Amygdala (tissue), 56 donors: ENCODE measurements around the gene TMEM181.
"Not testable (repeated sequence)": the region's sequence is repeated elsewhere in the genome, so short reads cannot be mapped to it uniquely, and the experiment has no call there.

Experiments used
- DNase-seq, 56 donors: peaks; one replicate each; lab custom pipeline; 2025; lab: John Stamatoyannopoulos, UW

Gene TMEM181

DNA sequence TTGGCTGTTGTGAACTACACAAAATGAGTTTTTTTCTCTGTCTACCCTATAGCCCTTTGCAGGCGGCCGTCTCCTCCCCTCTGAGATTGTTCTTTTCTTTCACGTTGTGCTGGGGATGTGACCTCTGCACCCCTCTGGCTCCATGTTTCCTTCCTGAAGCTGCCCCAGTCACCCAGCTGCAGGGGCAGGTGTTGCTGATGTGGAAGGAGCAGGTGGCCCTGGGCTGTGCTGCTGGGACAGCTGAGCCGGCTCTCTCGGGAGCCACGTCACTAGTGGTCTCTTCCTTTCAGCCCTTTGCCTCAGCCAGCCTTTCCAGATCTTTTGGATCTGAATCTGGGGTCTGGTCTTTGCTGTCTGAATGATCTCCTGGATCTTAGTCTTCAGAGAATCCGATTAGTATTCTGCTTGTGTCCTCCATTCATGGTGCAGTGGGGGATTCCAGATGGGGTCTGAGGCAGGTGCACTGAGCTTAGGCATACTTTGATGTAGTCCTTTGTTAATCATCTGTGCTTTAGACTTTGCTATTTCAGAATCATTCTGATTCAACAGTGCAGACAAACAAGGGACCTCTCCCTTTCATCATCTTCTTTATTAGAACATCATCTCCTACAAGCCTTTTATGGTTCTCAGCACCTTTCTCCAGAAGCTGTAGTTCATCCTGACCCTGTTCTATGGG lies 31.4 kb downstream of the TMEM181 start:
- DNase-seq: no peak

DNA sequence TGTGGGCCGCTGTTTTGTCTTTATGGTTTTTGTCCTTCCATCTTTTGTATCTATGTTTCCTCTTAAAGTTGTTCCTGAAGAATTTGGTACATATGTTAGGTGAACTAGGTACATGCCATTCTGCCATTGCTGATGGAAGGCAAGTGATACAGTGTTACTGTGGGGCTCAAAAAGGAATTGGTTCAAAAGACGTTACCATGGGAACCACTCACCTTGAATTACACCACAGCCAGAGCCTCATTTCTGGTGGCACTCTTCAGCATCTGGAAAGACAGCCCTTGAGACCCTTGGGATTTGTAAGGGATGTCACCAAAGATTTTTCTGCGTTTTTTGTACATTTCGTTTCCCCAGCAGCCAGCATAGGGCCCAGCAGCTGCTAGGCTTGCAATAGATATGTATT lies 31.9 kb downstream of the TMEM181 start:
- DNase-seq: no peak

DNA sequence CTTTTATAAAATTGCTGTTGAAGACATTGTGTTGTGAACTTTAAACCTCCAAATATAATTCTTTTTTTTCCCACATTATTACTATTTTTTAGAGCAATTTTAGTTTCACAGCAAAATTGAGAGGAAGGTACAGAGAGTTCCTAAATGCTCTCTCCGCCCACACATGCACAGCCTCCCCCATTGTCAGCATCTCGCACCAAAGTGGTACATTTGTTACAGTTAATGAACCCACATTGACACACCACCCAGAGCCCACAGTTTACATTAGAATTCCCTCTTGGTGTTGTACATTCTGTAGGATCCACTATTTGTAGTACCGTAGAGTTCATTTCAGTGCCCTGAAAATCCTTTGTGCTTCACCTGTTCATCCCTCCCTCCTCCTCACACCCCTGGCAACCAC lies 33.8 kb downstream of the TMEM181 start:
- peak in 2 of 56 donors; percentile 7 to 9 for DNase-seq

DNA sequence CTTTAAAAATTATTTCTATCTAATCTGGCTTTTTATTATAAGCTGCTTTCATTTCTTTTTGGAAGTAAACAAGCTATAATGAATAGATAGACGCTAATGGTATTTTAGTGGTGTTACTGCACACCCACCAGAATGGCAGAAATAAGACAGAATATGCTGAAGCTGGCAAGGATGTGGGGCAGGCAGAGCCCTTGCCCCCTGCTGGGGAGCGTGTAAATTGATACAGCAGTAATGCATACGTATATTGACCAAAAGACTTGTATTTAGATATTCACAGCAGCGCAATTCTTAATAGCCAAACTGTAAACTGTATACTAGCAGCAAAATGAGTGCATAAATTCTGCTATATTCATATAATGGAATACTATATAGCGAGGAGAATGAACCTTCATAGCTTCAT lies 35.3 kb downstream of the TMEM181 start:
- DNase-seq: no peak

DNA sequence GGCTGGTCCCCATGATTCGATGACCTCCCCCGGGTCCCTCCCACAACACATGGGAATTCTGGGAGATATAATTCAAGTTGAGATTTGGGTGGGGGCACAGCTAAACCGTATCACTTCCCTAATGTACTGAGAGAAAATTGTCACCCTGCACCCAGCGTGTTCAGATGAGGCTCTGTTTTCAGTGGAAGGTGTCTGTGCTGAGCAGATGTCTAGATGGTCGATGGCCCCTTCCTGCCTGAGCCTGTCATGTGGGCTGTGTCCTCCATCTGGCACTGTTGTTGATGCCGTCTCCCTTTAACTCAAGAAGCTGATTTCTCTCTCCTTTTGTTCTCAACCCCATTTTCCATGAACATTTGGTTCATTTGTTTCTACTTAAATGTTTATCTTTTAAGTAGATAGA lies 37.0 kb downstream of the TMEM181 start:
- peak in 8 of 56 donors; percentile 12 to 49 (median 26) for DNase-seq

DNA sequence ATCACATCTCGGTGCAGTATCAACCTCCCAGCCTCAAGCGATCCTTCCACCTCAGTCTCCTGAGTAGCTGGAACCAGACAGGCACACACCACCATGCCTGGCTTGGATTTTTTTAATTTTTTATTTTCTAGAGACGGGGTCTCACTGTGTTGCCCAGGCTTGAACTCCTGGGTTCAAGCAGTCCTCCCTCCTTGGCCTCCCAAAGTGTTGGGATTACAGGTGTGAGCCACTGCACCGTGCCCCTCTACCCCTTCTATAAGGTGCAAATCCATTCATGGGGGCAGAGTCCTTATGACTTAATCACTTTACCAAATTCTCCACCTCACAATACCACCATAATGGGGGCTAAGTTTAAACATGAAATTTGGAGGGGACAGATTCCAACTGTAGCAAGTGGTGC lies 37.7 kb downstream of the TMEM181 start:
- no peak for DNase-seq

DNA sequence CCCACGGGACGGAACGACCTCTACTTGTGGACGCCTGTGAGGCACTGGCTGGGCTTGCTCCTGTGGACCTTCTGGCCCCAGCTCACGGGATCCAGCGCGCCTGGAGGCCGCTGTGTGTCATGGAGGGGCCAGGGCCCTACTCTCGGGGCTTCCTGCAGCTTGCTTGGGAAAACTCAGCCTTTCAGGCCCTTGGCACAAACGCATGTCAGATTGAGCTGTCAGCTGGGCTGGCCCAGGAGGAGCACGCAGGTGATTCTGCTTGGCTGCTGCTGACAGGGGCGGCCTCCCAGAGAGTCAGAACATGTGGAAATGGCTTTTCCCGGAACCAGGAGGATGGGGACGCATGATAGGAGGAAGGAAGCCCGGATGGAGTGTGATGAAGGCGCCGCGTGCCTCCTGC lies 39.7 kb downstream of the TMEM181 start:
- no peak for DNase-seq

DNA sequence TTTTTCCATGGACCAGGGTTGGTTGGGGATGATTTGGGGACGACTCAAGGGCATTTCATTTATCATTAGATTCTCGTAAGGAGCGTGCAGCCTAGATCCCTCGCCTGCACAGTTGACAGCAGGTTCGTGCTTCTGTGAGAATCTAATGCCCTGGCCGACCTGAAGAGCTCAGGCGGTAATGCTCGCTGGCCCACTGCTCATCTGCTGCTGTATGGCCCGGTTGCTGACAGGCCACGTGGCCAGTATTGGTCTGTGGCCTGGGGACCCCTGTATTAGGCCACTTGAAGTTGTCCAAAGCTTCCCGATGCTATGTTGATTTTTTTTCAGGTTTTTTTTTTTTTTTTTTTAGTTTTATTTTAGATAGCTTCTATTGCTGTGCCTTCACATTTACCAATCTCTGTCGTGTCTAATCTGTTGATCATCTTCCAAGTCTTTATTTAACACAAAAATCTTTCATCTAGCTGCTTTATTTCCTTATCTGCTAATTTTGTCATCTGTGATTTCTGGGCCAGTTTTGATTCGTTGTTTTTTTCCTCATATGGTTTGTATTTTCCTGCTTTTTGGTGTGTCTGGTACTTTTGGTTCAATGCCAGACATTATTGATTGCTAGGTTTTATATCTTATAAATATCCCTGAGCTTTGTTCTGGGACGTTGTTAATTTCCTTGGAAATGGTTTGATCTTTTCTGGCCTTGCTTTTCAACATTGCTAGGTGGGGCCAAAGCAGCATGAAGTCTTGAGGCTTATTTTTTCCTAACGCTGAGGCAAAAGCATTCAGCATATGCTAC lies 43.6 kb downstream of the TMEM181 start:
- DNase-seq: no peak

DNA sequence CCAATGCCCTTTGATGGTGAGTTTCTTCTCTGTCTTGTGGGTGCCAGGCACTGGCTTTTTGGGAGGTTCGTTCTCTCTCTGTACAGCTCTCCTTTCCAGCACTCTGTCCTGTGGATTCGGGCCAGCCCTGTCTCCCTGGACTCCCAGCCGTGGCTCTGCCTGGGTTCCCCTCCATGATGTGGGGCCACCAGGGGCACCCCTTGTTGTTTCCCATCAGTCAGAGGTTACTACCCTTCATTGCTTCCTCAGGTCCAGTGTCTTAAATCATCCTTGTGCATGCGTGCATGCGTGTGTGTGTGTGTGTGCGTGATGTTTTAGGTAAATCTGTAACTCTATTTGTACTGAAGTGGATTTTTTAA lies 44.1 kb downstream of the TMEM181 start:
- DNase-seq: no peak

DNA sequence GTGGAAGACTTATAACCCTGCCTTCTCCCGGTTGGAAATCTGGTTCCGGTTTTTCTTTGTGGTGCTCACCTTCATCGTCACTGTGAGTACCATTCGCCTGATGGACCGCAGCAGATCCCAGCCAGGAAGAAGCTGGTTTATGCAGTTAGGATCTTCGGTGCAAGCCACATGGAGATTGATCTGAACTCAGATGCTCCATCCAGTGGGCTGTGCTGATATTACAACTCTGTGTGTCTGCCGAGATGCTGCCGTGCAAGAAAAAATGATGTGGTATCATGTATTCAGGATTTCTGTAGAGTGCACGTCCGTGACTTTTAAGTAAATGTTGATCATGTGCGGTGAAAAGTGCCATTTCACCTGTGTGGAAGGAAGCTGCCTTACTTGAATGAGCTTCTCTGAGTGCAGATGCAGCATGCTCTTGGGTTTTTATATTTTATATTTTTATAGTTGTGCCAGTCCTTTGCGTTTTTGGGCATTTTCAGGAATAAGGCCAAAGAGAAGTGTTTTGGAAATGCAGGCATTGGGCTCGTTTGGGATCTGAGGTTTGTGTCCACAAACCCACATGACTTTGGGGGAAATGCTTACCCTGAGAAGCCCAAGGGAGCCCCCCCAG lies 45.5 kb downstream of the TMEM181 start:
- peak in 41 of 56 donors; percentile 5 to 82 (median 35) for DNase-seq

DNA sequence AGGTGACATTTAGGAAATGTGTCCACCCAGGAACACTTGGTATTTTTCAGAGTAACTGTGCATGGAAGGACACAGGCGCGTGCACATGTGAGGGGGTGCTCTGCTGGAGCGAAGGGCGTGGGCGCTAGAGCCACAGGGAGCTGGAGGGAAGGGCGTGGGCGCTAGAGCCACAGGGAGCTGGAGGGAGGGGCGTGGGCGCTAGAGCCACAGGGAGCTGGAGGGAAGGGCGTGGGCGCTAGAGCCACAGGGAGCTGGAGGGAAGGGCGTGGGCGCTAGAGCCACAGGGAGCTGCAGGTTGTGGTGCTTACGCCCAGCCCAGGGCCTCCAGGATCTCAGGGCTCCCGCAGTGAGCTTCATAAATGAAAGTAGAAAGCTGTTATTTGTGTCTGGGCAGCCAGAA lies 46.1 kb downstream of the TMEM181 start:
- not testable (repeated sequence) for DNase-seq

DNA sequence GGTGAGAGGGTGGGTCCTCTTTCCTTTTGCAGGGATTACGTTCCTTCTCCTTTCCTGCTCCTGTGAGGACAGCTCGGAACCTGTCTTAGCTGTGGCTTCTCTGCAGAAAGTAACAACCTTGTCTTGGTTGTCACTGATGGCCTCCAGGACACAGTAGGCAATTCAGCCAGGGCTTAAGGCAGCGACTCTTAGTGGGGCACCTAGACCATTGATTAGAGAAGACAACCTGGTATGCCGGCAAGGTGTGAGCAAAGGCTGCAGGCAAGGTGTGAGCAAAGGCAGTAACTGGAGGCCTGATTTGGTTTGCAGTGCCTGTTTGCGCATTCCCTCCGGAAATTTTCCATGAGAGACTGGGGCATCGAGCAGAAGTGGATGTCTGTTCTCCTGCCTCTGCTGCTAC lies 47.0 kb downstream of the TMEM181 start:
- DNase-seq: no peak

DNA sequence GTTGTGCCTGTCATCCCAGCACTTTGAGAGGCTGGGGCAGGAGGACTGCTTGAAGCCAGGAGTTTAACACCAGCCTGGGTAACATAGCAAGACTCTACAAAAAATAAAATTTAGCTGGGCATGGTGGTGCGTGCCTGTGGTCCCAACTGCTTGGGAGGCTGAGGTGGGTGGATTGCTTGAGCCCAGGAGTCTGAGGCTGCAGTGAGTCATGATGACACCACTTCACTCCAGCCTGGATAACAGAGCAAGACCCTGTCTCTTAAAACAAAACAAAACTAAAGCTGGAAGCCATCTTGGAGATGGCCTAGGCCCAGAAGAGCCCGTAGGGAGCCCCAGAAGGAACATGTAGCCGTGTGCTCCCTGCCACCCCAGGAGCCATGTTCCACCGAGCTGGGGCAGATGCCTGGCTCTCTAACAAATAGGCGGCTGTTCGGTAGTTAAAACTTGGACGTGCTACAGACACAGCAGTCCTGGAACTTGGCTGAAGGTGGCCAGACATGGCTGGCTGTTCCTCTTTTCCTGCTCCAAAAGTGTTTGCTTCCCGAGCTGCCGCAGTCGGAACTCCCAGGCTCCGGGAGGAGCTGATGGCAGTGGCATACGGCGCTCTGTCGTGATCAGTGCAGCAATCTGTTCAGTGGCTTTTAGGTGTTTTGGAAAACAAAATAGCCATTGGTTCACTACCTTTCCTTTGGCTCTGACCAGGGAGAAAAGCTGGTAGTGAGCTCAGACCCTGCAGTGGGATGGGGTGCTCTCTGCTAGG lies 47.7 kb downstream of the TMEM181 start:
- no peak for DNase-seq

DNA sequence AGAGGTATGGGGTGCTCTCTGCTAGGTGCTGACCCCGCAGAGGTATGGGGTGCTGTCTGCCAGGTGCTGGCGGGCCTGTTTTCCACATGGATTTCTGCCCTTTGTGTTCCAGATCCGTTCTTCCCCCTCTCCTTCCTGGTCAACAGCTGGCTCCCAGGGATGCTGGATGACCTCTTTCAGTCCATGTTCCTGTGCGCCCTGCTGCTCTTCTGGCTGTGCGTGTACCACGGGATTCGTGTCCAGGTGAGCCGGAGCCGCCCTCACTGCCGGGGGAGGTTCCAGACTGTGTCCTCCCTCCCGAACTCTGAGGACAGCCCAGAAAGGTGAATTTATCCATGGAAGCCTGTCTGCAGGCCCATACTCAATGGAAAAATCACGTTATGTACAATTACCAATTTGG lies 48.3 kb downstream of the TMEM181 start:
- no peak for DNase-seq

DNA sequence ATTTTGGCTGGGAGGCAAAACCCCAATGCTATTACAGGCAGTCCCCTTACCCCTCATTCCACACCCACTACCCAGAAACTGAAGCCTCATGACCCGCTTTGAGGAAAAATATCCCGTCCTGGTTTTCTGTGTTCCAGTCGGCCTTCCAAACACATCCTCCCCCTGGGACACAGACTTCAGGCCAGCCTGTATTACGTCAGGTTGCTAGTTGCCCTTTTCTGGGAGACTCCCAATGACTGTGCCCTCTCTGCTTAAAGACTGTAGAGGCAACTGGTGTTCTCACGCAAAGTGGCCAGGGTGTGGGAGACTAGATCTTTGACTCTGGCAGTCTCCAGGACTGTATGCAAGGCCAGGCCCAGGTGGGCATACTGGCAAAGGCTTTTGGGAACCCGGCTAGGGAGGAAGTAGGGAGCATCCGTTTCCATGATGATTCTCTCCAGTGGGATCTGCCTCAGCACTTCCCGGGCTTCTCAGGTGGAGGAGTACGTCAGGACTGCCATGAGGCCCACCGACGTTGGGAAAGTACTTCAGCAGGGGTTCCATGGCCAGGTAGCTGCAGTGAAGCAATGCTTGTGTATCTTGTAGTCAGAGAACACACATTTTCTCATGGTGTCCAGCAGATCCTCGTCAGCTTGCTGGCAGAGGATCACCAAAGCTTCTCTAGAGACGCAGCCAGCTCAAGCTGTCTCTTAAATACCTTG lies 49.7 kb downstream of the TMEM181 start:
- DNase-seq: no peak

DNA sequence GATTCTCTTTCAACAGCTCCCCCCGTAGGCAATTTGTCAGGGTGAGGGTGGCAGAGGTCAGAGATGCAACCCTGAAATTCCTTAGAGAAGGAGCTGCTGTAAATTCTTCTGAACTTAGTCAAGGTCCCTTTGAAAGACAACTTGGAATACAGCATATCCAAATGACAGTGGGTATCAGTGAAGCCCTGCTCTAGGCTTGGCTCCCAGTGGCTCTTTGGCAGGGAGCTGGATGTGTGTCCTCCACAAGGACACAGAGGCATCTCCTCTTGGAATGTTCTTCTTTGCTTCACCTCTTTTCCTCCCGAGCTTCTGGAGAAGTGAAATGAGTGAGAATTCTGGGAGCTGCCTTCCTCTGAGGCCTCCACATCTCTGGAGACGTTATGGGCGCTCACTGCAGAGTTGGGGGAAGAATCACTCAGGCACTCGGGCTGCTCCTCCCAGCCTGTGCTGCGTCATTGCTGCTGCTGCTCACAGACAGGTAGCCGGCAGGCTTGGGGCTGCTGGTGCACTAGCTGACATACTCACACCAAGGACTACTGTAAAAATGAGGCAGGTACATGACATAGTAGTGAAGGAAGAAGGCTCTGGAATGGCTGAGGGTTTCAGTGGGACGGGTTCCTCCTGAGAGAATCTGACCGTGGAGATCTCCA lies 50.6 kb downstream of the TMEM181 start:
- no peak for DNase-seq

DNA sequence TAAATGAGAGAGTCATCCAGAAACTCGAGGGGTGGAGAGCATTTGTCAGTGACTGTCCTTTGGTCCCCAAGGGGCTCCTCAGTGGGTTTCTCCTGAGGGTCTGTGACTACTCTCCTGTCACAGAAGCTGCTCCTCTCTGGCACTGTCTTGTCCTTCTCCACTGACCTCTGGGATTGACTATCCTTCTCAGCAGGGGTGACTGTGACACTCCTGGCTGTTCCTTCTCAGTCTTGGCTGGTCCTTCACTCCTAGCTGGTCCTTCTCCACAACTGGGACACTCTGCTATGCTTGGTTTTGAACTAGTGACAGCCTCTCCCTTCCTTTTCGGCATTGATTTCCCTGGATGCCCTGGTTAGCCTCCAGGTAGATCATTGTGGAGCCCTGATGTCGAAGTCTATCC lies 51.1 kb downstream of the TMEM181 start:
- DNase-seq: no peak

DNA sequence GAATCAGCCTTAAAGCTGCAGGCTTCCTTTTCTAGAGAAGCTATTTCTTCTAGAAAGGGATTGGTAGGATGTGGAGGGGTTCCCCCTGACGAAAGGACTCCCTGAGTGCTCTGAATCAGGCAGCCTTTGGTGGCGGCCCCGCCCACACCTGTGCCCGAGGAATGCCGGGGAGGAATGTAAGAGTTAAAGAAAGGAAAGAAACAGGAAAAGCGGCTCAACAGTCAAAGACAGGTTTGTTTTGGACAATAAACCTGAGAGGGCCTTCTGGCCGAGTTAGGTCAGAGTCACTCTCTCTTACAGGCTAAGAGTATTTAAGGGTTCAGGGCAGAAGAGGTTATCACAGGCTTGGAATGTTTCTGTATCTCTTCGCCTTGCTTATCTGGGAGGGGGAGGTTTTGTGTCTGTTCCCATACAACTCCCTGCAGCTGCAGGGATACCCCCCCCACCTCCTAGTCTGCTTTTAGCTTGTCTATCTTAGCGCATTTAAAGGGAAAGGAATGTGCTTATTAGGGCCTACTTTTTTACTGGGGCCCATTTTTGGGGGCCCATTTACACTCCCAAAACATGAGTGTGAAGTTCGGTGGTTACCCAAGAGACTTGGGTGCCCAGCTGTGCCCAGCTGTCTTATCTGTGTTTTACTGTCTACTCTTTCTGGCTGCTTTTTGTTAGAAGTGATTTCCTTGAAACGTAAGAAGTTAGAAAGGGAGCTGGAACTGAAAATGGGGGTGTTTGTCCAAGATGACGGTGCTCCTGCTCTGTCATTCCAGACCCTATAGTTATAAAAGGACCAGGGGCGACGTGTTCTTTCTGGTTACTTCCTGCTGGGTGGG lies 51.9 kb downstream of the TMEM181 start:
- no peak for DNase-seq

DNA sequence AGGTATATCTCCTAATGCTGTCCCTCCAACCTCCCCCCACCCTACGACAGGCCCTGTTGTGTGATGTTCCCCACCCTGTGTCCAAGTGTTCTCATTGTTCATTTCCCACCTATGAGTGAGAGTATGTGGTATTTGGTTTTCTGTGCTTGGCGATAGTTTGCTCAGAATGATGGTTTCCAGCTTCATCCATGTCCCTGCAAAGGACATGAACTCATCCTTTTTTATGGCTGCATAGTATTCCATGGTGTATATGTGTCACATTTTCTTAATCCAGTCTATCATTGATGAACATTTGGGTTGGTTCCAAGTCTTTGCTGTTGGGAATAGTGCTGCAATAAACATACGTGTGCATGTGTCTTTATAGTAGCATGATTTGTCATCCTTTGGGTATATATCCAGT lies 54.7 kb downstream of the TMEM181 start:
- not testable (repeated sequence) for DNase-seq
